ENCODE data around the gene TAC3.
"Not testable (repeated sequence)": the region's sequence is repeated elsewhere in the genome, so short reads cannot be mapped to it uniquely, and the experiment has no call there.

The TAC3 gene

DNA sequence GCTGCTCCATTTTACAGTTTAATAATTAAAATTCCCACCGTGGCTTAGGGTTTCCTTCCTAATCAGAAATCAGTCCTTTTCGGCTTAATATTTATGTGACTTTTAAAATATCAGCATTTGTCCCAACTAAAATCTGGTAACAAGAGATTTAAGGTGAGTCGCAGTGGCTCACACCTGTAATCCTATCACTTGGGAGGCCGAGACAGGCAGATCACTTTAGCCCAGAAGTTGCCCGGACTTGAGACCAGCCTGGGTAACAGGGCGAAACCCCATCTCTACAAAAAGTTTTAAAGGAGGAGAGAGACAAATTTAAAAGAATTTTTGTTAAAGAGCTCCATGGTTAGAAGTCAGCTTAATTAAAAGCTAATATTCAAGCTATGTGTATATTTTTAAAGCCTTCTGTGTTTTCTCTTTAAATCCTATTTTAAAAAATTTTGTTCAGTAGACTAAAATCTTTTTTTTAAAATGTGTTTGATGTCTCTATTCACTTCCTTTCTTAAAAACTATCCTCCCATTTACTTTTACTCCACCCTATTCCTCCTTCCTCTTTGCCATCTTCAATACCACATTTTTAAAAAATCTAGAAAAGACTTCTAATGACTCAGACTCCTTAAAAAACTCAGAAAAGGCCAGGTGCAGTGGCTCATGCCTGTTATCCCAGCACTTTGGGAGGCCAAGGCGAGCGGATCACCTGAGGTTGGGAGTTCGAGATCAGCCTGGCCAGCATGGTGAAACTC, 3.8 kb upstream of the TAC3 start:
- Histone ChIP-seq H3K4me3 (ENCODE audit: low read length) (no peak overlapping the region), H3K27me3 (ENCODE audit: control insufficient read depth, low read length) (peaks cover 12% of the 10 kb centered on the region)

DNA sequence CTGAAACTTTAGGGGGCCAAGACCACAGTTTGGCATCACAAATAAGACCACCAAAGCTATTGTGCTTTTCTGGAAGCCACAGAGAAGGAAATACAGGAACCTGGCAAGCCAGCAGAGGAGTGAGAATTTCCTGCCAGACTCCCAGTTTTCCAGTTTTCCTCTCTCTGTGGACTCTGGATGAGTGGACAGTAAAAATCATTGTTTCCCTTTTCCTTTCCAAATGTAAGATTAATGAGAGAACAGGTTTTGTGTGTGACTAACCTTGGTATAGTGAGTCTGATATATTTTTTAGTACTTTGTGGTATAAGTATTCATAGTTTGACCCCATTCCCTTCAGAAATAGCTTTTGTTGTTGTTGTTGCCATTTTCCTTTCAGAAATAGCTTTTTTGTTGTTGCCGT, 2.6 kb upstream of the TAC3 start:
- H4K20me1 ChIP-seq (ENCODE audit: control insufficient read depth, insufficient read depth, low read depth, low read length): no peaks in the 10 kb centered on the region
- H3K4me3 ChIP-seq (ENCODE audit: low read length): no peak overlapping the region
- H3K36me3 ChIP-seq (ENCODE audit: control insufficient read depth, low read length): no peaks in the 10 kb centered on the region
- H3K4me2 ChIP-seq (ENCODE audit: low read length): no peak overlapping the region
- H3K9me3 ChIP-seq (ENCODE audit: control insufficient read depth, insufficient read depth, low read length): no peaks in the 10 kb centered on the region
- H3K27ac ChIP-seq (ENCODE audit: low read depth, low read length): no peak overlapping the region
- no peaks in the 10 kb centered on the region for H3K4me1 ChIP-seq (ENCODE audit: control insufficient read depth, low read length)
- H3K79me2 ChIP-seq (ENCODE audit: control insufficient read depth, low read length): no peaks in the 10 kb centered on the region
- peaks cover 25% of the 10 kb centered on the region for H3K27me3 ChIP-seq (ENCODE audit: control insufficient read depth, low read length)
- no peaks in the 10 kb centered on the region for H3F3A ChIP-seq (ENCODE audit: control insufficient read depth, insufficient read depth)
- no peak for TF ChIP-seq EZH2phosphoT487 (IDR thresholded peaks at IDR 0.05; ENCODE audit: borderline replicate concordance, low read length)
- TF ChIP-seq, protein P1, sequence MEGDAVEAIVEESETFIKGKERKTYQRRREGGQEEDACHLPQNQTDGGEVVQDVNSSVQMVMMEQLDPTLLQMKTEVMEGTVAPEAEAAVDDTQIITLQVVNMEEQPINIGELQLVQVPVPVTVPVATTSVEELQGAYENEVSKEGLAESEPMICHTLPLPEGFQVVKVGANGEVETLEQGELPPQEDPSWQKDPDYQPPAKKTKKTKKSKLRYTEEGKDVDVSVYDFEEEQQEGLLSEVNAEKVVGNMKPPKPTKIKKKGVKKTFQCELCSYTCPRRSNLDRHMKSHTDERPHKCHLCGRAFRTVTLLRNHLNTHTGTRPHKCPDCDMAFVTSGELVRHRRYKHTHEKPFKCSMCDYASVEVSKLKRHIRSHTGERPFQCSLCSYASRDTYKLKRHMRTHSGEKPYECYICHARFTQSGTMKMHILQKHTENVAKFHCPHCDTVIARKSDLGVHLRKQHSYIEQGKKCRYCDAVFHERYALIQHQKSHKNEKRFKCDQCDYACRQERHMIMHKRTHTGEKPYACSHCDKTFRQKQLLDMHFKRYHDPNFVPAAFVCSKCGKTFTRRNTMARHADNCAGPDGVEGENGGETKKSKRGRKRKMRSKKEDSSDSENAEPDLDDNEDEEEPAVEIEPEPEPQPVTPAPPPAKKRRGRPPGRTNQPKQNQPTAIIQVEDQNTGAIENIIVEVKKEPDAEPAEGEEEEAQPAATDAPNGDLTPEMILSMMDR (IDR thresholded peaks at IDR 0.05; ENCODE audit: low read depth, low read length, poor library complexity, severe bottlenecking): no peak
- H3K9me2 ChIP-seq (replicated peaks; ENCODE audit: control insufficient read depth, low read length): no peaks in the 10 kb centered on the region

More for the DNA sequence above, 3.8 kb upstream of the TAC3 start:
- TF ChIP-seq EZH2phosphoT487 (IDR thresholded peaks at IDR 0.05; ENCODE audit: borderline replicate concordance, low read length): no peak
- TF ChIP-seq, protein P1 (IDR thresholded peaks at IDR 0.05; ENCODE audit: low read depth, low read length, poor library complexity, severe bottlenecking): no peak
- Histone ChIP-seq H3K9me2 (replicated peaks; ENCODE audit: control insufficient read depth, low read length) (no peaks in the 10 kb centered on the region), H3F3A (ENCODE audit: control insufficient read depth, insufficient read depth) (no peaks in the 10 kb centered on the region), H3K27ac (ENCODE audit: low read depth, low read length) (no peak overlapping the region), H3K4me1 (ENCODE audit: control insufficient read depth, low read length) (no peaks in the 10 kb centered on the region), H3K36me3 (ENCODE audit: control insufficient read depth, low read length) (no peaks in the 10 kb centered on the region), H3K4me2 (ENCODE audit: low read length) (no peak overlapping the region), H3K79me2 (ENCODE audit: control insufficient read depth, low read length) (no peaks in the 10 kb centered on the region), H4K20me1 (ENCODE audit: control insufficient read depth, insufficient read depth, low read depth, low read length) (no peaks in the 10 kb centered on the region), H3K9me3 (ENCODE audit: control insufficient read depth, insufficient read depth, low read length) (no peaks in the 10 kb centered on the region)

DNA sequence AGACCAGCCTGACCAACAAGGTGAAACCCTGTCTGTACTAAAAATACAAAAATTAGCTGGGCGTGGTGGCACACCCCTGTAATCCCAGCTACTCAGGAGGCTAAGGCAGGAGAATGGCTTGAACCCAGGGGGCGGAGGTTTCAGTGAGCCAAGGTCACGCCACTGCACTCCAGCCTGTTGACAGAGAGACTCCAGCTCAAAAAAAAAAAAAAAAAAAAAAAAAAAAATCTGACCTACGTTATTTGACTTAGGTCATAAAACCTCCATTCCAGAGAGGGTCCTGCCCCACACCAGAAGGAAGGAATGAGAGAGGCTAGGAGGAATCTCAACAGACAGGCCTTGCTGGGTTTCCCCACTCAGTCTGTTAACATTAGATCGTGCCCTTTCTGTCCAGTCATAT, 2.0 kb upstream of the TAC3 start:
- peaks cover 30% of the 10 kb centered on the region for H3K27me3 ChIP-seq (ENCODE audit: control insufficient read depth, low read length)
- not testable (repeated sequence) for H4K20me1 ChIP-seq (ENCODE audit: control insufficient read depth, insufficient read depth, low read depth, low read length); H3K36me3 ChIP-seq (ENCODE audit: control insufficient read depth, low read length); H3K4me3 ChIP-seq (ENCODE audit: low read length); H3K27ac ChIP-seq (ENCODE audit: low read depth, low read length); H3F3A ChIP-seq (ENCODE audit: control insufficient read depth, insufficient read depth); H3K9me3 ChIP-seq (ENCODE audit: control insufficient read depth, insufficient read depth, low read length); H3K4me2 ChIP-seq (ENCODE audit: low read length); H3K79me2 ChIP-seq (ENCODE audit: control insufficient read depth, low read length); H3K4me1 ChIP-seq (ENCODE audit: control insufficient read depth, low read length); H3K9me2 ChIP-seq (replicated peaks; ENCODE audit: control insufficient read depth, low read length)

DNA sequence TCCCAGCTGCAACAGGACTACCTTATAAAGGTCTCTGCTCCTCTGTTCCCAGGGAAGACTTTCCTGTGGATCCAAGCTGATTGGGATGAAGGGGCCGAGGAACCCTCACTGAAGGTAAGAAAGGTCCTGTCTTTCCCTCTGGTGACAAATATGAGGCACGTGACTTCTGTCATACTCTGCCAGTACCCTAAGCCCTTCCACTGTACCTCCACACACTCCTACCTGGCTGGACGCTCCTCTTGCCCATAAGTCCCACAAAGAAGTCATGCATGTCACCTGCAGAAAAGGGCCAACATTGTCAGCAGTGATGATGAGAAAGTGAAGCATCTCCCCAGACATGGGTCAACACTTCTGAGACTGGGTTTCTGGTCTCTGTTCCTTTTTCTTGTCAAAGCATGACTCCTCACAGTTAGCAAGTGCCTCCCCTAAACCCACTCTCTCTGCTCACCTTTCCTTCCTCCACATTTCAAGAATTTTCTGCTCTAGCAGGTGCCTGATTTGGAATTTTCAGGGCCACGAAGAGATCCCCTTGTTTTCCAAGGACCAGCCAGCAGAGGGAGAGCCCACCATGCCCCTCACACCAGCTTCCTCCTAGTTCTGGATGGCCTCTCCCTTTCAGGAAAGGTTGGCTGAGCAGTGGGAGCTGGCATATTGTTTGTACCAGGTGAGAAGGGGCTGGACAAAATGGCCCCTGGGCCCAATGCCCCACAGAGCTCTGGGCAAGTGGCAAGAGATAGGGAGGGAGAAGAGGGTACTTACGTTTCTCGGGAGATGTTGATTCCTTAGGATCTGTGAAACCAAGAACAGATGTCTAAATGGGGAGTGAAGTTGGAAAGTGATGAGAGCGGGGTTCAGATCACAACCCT, 3.5 kb downstream of the TAC3 start:
- Histone ChIP-seq H3K36me3 (ENCODE audit: control insufficient read depth, low read length) (no peaks in the 10 kb centered on the region), H3K4me1 (ENCODE audit: control insufficient read depth, low read length) (0 out of 2 replicates have a peak, but pooled peaks cover 2% of the 10 kb centered on the region), H3K4me2 (ENCODE audit: low read length) (no peak overlapping the region), H3K27ac (ENCODE audit: low read depth, low read length) (no peak overlapping the region), H3K4me3 (ENCODE audit: low read length) (no peak overlapping the region), H3K27me3 (ENCODE audit: control insufficient read depth, low read length) (peaks cover 45% of the 10 kb centered on the region), H3K79me2 (ENCODE audit: control insufficient read depth, low read length) (no peaks in the 10 kb centered on the region), H3K9me3 (ENCODE audit: control insufficient read depth, insufficient read depth, low read length) (no peaks in the 10 kb centered on the region), H3F3A (ENCODE audit: control insufficient read depth, insufficient read depth) (no peaks in the 10 kb centered on the region), H4K20me1 (ENCODE audit: control insufficient read depth, insufficient read depth, low read depth, low read length) (no peaks in the 10 kb centered on the region), H3K9me2 (replicated peaks; ENCODE audit: control insufficient read depth, low read length) (no peaks in the 10 kb centered on the region)
- TF ChIP-seq, protein P1 (IDR thresholded peaks at IDR 0.05; ENCODE audit: low read depth, low read length, poor library complexity, severe bottlenecking): no peak
- TF ChIP-seq EZH2phosphoT487 (IDR thresholded peaks at IDR 0.05; ENCODE audit: borderline replicate concordance, low read length): no peak

Measured in DOHH2 (cell line).